Muscle of leg (tissue), 16 donors: ENCODE measurements around the gene NDUFB3. TPM values are rescaled to one million over a fixed set of nuclear protein-coding genes. Genes with fewer than 3 reads are reported as not detected.
"Not testable (repeated sequence)": the region's sequence is repeated elsewhere in the genome, so short reads cannot be mapped to it uniquely, and the experiment has no call there.

Experiments used
- DNase-seq: peaks from one replicate; pipeline ENCODE4 v3.0.0; 2013
- H3K27ac ChIP-seq: one replicate; pipeline ENCODE4 v1.5.1; 2013; ENCODE audit warnings: mild to moderate bottlenecking, low read length, control low read depth
- H3K27me3 ChIP-seq: one replicate; pipeline ENCODE4 v1.6.1; 2013; ENCODE audit warnings: low read length; ENCODE audit not compliant: control insufficient read depth, insufficient read depth
- H3K36me3 ChIP-seq: one replicate; pipeline ENCODE4 v1.6.1; 2013; ENCODE audit warnings: low read length; ENCODE audit not compliant: control insufficient read depth, insufficient read depth
- H3K4me1 ChIP-seq: one replicate; pipeline ENCODE4 v1.6.1; 2013; ENCODE audit warnings: low read length; ENCODE audit not compliant: control insufficient read depth, insufficient read depth
- H3K4me3 ChIP-seq: one replicate; pipeline ENCODE4 v1.5.1; 2013; ENCODE audit warnings: low read length, control low read depth
- H3K9me3 ChIP-seq: replicated peaks from 2 replicates; pipeline ENCODE4 v1.6.1; 2013; ENCODE audit warnings: low read depth, low read length; ENCODE audit not compliant: control insufficient read depth
- WGBS: methylation state at CpG from one replicate; pipeline ENCODE4 v1.1.5; 2013; ENCODE audit warnings: missing lambda C conversion rate; ENCODE audit not compliant: insufficient coverage; 5-methylcytosine and 5-hydroxymethylcytosine counted together
- long read RNA-seq, 11 donors: transcript quantifications; one replicate each; lab custom pipeline, GENCODE V29; 2026
- polyA plus RNA-seq, 8 donors: library from polyadenylated mRNA; unstranded; fragments of 120-200 nt; gene quantifications; one replicate each; pipeline versions ENCODE4 v1.2.1 to v1.2.3, GENCODE V29; 2013; ENCODE audit warnings: inconsistent platforms in 1 of 8, low replicate concordance in 1 of 8; ENCODE audit not compliant: insufficient read length in 8 of 8, insufficient read depth in 1 of 8
- total RNA-seq: library from RNA; stranded (reverse); fragments of 120-200 nt; gene quantifications from one replicate; pipeline ENCODE4 v1.2.4, GENCODE V29; 2013

NDUFB3 gene
- total RNA-seq = 112 TPM
- polyA plus RNA-seq = 100 to 1,000 TPM in 1 of 8 donors, 10 to 100 TPM in 7; 72.7 to 105 (median 90.7) TPM
- long read RNA-seq, donor 1, transcript NDUFB3-201 (3 exons, 755 nt) = major isoform, 57 of 107 reads
- long read RNA-seq, donor 1, partial matches to known transcripts = 50 of 107 reads
- long read RNA-seq, donor 1, other reads (novel, unspliced or antisense) = 0 of 107 reads
- long read RNA-seq, donor 2, transcript NDUFB3-201 (3 exons, 755 nt) = major isoform, 12 of 24 reads
- long read RNA-seq, donor 2, partial matches to known transcripts = 12 of 24 reads
- long read RNA-seq, donor 2, other reads (novel, unspliced or antisense) = 0 of 24 reads
- long read RNA-seq, donor 3, transcript NDUFB3-201 (3 exons, 755 nt) = major isoform, 67 of 149 reads
- long read RNA-seq, donor 3, partial matches to known transcripts = 81 of 149 reads
- long read RNA-seq, donor 3, other reads (novel, unspliced or antisense) = 0 of 149 reads
- long read RNA-seq, donor 4, transcript NDUFB3-201 (3 exons, 755 nt) = major isoform, 71 of 115 reads
- long read RNA-seq, donor 4, partial matches to known transcripts = 41 of 115 reads
- long read RNA-seq, donor 4, other reads (novel, unspliced or antisense) = 0 of 115 reads
- long read RNA-seq, donor 5, transcript NDUFB3-201 (3 exons, 755 nt) = major isoform, 205 of 436 reads
- long read RNA-seq, donor 5, partial matches to known transcripts = 229 of 436 reads
- long read RNA-seq, donor 5, other reads (novel, unspliced or antisense) = 0 of 436 reads
- long read RNA-seq, donor 6, transcript NDUFB3-201 (3 exons, 755 nt) = major isoform, 242 of 515 reads
- long read RNA-seq, donor 6, partial matches to known transcripts = 266 of 515 reads
- long read RNA-seq, donor 6, other reads (novel, unspliced or antisense) = 0 of 515 reads
- long read RNA-seq, donor 7, transcript NDUFB3-201 (3 exons, 755 nt) = major isoform, 160 of 341 reads
- long read RNA-seq, donor 7, partial matches to known transcripts = 179 of 341 reads
- long read RNA-seq, donor 7, other reads (novel, unspliced or antisense) = 0 of 341 reads
- long read RNA-seq, donor 8, transcript NDUFB3-201 (3 exons, 755 nt) = major isoform, 98 of 202 reads
- long read RNA-seq, donor 8, partial matches to known transcripts = 102 of 202 reads
- long read RNA-seq, donor 8, other reads (novel, unspliced or antisense) = 0 of 202 reads
- long read RNA-seq, donor 9, transcript NDUFB3-201 (3 exons, 755 nt) = major isoform, 82 of 206 reads
- long read RNA-seq, donor 9, partial matches to known transcripts = 124 of 206 reads
- long read RNA-seq, donor 9, other reads (novel, unspliced or antisense) = 0 of 206 reads
- long read RNA-seq, donor 10, transcript NDUFB3-201 (3 exons, 755 nt) = major isoform, 168 of 379 reads
- long read RNA-seq, donor 10, partial matches to known transcripts = 210 of 379 reads
- long read RNA-seq, donor 10, other reads (novel, unspliced or antisense) = 0 of 379 reads
- long read RNA-seq, donor 11, transcript NDUFB3-201 (3 exons, 755 nt) = major isoform, 97 of 230 reads
- long read RNA-seq, donor 11, partial matches to known transcripts = 132 of 230 reads
- long read RNA-seq, donor 11, other reads (novel, unspliced or antisense) = 0 of 230 reads

DNA sequence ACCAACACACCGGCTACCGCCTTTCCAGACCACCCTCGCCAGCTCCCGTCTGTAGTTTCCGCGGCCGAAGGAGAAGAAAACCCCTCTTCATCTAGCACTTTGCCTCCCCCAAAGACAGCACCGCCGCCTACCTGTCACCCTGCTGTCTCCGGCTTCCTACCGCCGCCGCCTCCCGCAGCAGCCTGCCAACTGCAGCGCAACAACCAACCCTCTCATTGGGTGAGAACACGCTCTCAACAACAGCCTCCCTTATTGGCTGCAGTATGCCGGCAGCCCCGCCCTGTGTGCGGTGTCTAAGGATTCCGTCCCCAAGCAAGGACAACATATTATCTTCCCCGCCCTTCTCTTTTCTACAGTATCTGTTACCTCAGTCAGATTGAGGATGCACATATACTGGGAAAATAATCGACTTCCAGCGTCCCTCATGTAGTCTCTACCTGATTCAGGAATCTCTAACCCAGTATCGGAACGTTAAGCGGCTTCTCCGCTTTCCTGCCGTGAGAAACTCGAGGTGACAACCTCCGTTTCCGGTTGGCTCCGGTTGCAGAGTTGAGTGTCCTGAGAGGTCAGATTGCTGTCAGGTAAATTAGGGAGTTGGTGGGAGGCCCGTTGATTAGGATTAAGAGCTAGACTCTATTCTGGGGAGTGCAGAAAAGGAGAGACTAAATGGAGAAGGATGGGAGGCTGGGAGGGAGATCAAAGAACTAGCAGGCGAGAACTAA, at the start of gene NDUFB3, which contains the start of gene HYCC2:
Gene NDUFB3 (plus strand): TSS at position 523 of the 722 bp plus-strand sequence. CDS start 6,882 bp downstream, outside the sequence.
Gene HYCC2 (minus strand): TSS at position 193 of the 722 bp plus-strand sequence. CDS start 47,662 bp downstream, outside the sequence.
- H3K4me1 ChIP-seq = peaks cover 8% of the 10 kb centered on the region

DNA sequence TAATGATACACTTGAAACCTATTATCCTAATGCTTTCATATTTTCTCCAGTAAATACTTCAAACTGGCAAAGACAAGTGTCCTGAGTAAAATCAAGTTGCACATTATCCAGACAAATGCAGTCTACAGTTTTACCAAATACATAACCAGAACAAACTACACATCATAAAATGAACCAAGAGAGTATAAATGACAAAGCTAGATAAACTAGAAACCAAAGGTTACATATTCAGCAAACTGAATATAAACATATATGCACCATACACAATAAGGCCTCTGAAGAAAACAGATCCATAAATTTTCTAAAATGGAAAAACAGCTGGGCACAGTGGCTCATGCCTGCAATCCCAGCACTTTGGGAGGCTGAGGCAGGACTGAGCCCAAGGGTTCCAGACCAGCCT, 47.3 kb upstream of the NDUFB3 start:
- Histone ChIP-seq H3K27me3 (no peaks in the 10 kb centered on the region), H3K4me1 (no peaks in the 10 kb centered on the region), H3K9me3 (no peaks in the 10 kb centered on the region), H3K4me3 (no peak overlapping the region), H3K36me3 (peaks cover 4% of the 10 kb centered on the region), H3K27ac (no peak overlapping the region)
- no peak for DNase-seq

More for the DNA sequence above, at the start of gene NDUFB3, which contains the start of gene HYCC2:
- H3K27ac ChIP-seq = peak within 1 kb of the TSS; percentile 91
- H3K27me3 ChIP-seq = no peaks in the 10 kb centered on the region
- no peaks in the 10 kb centered on the region for H3K9me3 ChIP-seq
- no peaks in the 10 kb centered on the region for H3K36me3 ChIP-seq
- DNase-seq = peak; percentile 97
- peak within 1 kb of the TSS; percentile 96 for H3K4me3 ChIP-seq
- WGBS = 0% methylated on average over 29 of the region's 34 CpGs

GRCh38 chr2:201034355-201034754, 37.4 kb upstream of the NDUFB3 start:
- H3K27ac ChIP-seq, H3K27me3 ChIP-seq, H3K4me1 ChIP-seq, DNase-seq, H3K9me3 ChIP-seq, H3K36me3 ChIP-seq, H3K4me3 ChIP-seq: not testable (repeated sequence)
- no CpG with 5 or more reads among the region's 2 CpGs for WGBS

DNA sequence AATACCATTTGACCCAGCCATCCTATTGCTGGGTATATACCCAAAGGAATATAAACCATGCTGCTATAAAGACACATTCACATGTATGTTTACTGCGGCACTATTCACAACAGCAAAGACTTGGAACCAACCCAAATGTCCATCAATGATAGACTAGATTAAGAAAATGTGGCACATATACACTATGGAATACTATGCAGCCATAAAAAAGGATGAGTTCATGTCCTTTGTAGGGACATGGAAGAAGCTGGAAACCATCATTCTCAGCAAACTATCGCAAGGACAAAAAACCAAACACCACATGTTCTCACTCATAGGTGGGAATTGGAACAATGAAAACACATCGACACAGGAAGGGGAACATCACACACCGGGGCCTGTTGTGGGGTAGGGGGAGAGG, 33.4 kb upstream of the NDUFB3 start:
- not testable (repeated sequence) for H3K36me3 ChIP-seq, H3K9me3 ChIP-seq, H3K27me3 ChIP-seq, H3K4me1 ChIP-seq, H3K4me3 ChIP-seq, DNase-seq, H3K27ac ChIP-seq
- WGBS = no CpG with 5 or more reads among the region's 4 CpGs

DNA sequence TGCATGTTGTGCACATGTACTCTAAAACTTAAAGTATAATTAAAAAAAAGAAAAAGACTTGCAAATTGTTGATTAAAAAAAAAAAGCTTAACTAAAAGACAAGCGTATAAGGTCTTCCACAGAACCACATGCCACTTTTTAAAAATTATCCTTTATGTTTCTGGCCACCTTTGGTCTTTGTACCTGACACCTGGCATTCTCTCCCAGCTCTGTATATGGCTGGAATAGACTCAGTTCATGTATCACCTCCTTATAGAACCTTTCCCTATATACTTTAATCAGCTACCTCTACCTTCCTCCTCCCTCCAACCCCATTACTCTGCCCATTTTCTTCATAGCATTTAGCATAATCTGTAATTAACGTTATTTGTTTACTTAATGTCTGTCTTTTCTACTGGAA, 32.9 kb upstream of the NDUFB3 start:
- Histone ChIP-seq H3K9me3 (no peaks in the 10 kb centered on the region), H3K27ac (no peak overlapping the region), H3K27me3 (no peaks in the 10 kb centered on the region), H3K4me3 (no peak overlapping the region), H3K36me3 (peaks cover 2% of the 10 kb centered on the region), H3K4me1 (no peaks in the 10 kb centered on the region)
- WGBS = 100% methylated on average over 1 of the region's 2 CpGs
- no peak for DNase-seq

DNA sequence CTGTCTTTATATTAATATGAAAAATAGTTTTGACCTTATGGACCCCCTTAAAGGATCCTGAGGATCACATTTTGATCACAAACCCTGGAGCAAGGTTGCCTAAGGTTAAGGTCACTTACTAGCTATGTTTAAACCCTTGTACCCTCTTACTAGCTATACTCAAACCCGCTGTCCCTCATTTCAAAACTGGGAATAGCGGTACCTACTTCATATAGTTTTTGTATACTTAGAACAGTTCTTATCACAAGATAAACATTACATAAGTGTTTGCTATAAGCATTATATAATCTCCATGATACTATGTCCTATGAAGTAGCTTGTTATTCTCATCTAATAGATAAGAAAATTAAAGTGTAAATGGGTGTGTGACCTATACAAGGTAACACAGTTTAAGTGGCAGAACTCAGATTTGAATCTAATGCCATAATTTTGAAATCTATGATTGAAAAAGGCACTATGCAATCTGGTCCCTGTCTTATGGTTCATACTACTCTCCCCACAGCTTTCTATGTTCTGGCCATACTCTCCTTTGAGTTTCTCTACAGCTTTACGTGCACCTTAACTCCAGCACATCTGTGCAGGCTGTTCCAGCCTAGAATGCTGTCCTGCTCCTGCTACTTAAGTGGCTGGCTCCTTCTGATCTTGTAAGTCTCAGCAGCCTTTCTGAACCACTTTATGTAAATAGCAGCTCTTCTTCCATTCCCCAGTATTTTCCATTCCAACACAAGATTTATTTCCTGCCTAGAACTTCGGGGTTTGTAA, 30.8 kb upstream of the NDUFB3 start:
- H3K27me3 ChIP-seq = no peaks in the 10 kb centered on the region
- no peak overlapping the region for H3K4me3 ChIP-seq
- H3K9me3 ChIP-seq = no peaks in the 10 kb centered on the region
- 85% methylated on average over 1 of the region's 4 CpGs for WGBS
- DNase-seq = no peak
- H3K4me1 ChIP-seq = no peaks in the 10 kb centered on the region
- peaks cover 5% of the 10 kb centered on the region for H3K36me3 ChIP-seq
- H3K27ac ChIP-seq = no peak overlapping the region

DNA sequence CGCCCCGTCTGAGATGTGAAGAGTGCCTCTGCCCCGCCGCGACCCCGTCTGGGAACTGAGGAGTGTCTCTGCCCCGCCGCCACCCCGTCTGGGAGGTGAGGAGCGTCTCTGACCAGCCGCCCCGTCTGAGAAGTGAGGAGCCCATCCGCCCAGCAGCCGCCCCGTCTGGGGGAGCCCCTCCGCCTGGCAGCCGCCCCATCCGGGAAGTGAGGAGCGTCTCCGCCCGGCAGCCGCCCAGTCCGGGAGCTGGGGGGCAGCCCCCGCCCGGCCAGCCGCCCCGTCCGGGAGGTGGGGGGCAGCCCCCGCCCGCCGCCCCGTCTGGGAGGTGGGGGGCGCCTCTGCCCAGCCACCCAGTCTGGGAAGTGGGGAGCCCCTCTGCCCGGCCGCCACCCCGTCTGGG, 29.4 kb upstream of the NDUFB3 start:
- not testable (repeated sequence) for H3K36me3 ChIP-seq, H3K27ac ChIP-seq, H3K9me3 ChIP-seq, H3K4me3 ChIP-seq, H3K27me3 ChIP-seq, DNase-seq, H3K4me1 ChIP-seq
- 95% methylated on average over 31 of the region's 36 CpGs for whole genome bisulfite sequencing

GRCh38 chr2:201043050-201043449, 28.8 kb upstream of the NDUFB3 start:
- not testable (repeated sequence) for H3K27ac ChIP-seq, DNase-seq, H3K9me3 ChIP-seq, H3K36me3 ChIP-seq, H3K27me3 ChIP-seq, H3K4me1 ChIP-seq, H3K4me3 ChIP-seq
- WGBS = no CpG with 5 or more reads among the region's 5 CpGs
